HG02610 (cell line): ENCODE data around the gene ST6GALNAC2.
"Not testable (repeated sequence)": the region's sequence is repeated elsewhere in the genome, so short reads cannot be mapped to it uniquely, and the experiment has no call there.

Experiments
- ATAC-seq: cut with Tn5 transposase; IDR thresholded peaks from one replicate; pipeline ENCODE4 v1.9.1; 2021; ENCODE audit warnings: mild to moderate bottlenecking, moderate library complexity; ENCODE audit not compliant: unreplicated experiment

Gene ST6GALNAC2

DNA sequence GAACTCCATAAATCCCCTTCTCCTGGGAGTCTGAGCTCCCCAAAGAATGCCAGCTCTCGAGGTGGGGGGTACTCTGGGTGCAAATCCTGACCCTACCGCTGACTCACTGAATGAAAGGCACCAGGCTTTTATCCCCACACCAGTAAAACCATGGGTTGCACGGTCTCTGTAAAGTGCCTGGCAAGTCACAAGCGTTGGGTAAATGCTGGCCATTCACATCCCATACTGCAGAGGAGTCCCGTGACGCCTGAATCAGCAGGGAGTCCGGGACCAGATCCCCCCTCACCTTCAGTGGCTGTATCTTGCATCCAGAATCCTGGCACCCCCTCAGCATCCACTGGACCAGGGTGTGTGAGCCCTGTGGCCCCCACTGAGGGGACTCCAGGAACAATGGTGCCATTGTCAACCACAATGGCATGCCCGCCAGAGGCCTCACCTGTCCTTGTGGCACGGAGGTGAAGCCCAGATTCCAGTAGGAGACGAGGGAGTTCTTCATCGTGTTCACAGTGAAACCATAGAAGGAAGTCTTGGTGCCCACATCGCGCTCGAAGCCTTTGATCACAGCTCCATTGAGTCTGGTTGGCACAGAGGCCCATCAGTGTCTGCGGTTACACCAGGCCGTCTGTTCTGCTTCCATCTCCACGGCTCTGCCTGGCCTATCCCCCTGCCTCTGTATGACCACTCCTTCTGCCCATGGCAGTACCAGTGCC lies 13.3 kb downstream of the ST6GALNAC2 start:
- ATAC-seq: no peak

DNA sequence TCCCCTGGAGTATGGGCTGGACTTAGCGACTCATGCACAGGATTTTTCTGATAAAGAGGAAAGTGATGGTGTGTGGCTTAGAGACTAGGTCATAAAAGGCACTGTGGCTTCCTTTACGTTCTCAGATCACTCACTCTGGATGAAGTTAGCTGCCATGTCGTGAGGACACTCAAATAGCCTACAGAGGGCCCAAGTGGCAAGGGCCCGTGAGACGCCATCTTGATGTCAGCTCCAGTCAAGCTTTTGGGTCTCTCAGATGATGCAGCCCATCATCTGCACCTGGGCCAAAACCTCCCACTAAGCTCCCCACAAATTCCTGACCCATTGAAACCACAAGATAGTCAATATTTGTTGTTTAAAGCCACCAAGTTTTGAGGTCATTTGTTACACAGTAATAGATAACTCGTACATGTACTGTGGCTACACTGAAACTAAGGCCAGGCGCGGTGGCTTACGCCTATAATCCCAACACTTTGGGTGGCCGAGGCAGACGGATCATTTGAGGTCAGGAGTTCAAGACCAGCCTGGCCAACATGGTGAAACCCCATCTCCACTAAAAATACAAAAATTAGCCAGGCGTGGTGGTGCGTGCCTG lies 14.7 kb downstream of the ST6GALNAC2 start:
- no peak for ATAC-seq

DNA sequence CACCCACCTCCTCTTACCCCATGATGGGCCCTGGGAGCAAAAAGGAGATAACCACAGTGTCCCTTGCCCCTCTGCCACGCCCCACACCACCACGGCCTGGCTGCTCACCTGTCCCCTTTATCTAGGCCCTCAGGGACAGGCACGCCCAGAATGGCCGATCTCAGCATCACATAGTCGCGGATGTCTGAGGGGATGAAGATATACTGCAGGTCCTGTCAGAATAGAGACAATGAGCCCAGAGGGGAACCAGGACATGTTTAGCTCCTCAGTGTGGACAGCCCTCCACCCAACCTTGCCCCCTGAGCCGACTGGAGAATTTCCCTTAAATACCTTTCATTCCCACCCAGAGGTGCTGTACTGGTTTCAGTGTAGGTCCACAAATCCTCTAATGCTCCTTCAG lies 15.2 kb downstream of the ST6GALNAC2 start:
- no peak for ATAC-seq

DNA sequence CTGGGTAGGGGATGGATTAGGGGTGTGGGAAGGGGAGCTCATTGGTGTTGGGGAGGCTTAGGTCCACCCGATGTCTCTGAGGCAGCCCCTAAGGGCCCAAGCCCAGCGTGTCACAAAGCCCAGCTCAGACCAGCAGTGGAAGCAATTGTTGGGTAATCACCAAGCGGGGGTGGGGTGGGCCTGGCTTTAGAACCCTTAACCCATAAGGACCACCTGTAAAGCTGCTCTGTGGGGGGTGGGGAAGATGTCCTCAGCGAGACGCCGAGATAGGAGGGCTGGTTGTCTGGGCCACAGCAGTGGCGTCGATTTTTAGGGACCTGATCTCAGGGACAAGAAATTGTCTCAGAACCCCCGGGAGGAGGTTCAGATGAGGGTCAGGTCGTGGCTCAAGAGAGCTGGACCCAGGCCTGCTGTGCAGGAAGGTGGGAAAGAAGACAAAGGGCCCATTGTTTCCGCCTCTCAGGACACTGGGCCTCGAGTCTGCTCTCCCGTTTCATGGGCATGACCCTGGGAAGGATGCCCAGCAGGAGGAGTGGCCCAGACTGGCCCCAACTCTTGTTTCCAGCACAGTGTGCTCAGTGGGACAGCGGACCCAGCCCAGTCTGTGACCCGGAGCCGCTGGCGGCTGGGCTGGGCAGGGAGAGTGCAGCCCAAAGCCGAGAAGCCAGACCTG lies 15.9 kb downstream of the ST6GALNAC2 start:
- no peak for ATAC-seq

DNA sequence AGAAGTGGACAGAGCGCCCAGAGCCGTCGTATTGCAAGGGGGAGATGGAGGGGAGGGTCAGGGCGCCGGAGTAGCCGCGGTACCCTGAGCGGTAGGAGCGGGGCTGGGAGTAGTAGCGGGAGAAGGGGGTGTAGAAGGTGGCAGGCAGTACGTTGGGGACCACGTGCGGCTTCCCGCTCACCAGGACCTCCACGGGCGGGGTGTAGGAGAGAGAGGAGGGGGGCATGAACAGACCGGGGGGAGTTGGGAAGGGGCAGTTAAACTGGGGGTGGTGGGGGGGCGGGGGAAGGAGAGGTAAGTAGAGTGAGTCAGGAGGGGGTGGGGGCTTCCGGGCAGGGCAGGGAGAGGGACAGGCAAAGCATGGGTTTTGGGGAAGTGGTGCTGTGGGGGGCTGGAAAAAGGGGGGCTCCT lies 16.8 kb downstream of the ST6GALNAC2 start:
- no peak for ATAC-seq

DNA sequence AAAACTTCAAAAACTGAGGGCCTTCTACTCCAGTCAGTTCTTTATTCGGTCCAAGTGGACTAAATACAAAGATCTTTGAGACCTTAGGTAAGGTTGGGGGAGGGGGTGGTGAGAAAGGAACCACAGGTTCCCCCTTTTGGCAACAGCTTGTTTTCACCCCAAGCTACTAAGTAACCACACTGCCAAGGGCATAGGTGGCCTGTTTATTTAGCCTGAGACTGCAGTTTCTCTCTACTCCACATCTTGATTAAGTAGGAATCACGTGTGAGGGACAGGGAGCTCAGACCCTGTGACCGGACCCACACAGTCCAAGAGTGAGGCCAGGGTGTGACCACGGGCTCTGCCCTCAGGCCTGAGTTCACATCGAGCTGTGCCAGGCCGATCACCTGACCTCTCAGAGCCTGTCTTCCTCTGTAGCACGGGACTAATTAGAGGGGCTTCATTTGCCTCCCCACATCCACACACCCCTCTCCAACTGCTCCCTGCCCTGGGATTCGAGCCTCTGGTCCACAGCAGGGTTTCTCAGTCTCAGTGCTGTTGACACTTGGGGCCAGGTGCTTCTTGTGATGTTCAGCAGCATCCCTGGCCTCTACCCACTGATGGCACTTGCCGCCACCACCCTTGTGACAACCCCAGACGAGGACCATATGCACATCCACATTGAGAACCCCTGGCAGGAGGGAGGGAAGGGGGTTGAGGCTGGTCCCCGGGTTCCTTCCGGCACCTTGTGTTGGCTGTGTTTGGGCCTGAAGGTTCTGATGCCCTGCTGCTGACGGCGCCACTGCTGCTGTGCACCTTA lies 17.8 kb downstream of the ST6GALNAC2 start:
- no peak for ATAC-seq

DNA sequence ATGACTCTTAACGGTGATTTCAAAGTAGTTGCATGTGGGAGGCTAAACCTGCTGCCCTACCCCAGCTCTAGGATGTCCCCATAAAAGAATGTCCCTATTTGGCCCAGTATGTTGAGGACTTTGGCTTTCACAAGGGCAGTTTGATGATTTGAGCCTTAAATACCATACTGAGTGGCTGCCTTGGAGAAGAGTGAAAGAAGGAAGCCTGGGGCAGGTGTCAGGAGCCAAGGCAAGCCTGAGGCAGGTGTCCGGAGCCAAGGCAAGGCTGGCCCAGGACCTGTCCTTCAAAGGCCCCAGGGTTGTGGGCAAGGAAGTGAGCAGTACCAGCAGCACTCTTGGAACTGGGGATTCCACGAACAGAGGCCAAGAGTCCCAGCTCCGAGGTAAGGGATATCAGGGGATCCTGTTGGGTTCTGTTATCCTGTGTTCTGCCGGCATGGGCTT lies 18.6 kb downstream of the ST6GALNAC2 start:
- no peak for ATAC-seq

DNA sequence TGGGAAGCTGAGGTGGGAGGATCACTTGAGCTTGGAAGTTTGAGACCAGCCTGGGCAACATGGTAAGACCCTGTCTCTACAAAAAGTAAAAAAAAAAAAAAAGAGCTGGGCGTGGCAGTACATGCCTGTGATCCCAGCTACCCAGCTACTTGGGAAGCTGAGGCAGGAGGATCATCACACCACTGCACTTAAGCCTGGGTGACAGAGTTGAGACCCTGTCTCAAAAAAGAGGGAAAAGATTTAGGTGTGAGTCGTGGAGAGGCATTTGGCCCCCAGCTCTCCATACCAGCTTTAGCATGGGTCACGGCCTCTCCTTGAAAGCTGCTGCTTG lies 19.1 kb downstream of the ST6GALNAC2 start:
- no peak for ATAC-seq

DNA sequence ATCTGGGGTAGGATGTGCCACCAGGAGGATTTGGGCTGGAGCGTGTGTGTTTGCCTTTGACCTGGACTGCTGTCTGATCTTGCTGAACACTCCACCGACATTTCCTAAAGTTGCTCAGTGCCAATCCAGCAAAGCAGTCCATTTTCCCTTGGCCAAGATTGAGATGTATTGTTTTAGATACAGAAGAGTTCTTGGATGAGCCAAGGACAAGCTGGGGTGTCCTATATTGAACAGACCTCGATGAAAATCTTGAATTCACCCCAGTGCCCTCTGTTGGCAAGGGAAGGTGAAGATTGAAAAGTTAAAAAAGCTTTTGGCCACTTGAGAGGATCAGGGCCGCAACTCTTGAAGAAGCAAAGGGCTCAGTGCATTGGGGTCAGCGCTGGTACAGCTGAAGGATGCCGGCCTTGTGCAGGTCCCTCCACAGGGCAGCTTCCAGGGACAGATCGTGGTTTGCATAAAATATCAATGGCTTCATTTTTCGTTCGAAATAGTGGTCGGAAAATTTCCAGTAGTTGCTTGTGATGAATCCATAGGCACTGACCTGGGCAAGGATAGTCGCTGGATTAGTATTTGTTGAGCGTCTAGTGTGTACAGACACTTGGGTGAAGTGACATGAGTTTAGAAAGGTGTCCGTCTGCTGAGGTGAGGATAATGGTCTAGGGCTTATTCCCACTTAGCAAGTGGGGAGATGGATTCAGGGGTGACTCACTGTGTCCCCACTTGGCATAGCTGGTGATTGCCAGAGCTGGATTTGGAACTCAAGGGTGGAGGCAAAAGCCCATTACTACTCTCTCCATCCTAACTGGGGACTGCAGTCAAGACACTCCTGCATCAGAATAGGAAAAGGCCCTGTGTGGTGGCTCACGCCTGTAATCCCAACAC lies 19.7 kb downstream of the ST6GALNAC2 start:
- ATAC-seq: no peak

DNA sequence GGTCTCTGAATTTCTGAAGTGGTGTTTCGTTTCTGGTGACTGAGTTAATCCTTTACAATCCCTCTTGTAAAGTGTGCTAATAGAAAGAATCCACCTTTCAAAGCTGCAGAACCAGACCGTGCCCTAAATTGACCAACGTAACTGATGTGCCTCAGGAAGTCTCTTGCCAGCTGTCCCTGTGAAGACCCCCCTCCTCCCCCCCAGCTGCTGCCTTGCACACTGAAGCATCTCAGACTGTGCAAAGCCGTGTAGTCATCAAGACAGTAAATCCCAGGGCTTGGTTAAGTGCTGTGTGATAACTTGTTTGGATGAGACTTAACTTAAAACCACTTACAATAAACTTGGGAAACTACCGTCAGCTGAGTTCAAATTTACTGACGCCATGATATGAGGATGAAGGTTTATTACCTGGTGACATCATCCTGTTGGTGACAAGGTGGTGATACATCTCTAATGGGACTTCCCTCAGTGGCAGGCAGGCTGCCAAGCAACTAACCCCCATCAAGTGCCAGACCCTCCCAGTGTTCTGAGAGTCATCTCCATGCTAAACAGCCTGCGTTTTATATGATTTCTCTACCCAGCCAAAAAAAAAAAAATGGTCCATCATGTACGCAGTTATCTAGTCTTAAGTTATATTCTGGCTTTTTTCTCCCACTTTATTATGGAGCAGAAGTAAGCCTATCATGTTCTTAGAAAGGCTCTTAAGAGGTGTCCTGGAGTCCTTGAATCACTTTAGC lies 20.5 kb downstream of the ST6GALNAC2 start:
- not testable (repeated sequence) for ATAC-seq

DNA sequence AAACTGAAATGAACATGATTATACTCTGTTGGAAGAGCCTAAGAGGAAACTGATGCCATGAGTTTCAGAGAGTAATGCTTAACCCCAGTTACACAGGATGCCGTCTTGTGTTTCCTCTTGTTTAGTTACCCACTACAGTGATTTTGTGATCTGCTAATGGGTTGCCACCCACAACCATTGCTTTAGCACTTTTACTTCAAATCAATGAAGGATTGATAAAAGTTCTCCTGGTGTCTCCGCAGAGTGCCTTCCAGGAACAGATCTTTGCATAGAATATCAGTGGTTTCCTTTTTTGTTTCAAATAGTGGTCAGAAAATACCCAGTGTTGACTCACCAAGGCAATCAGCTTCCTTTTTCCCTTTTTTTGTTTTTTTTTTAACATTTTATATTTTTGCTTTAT lies 22.3 kb downstream of the ST6GALNAC2 start:
- not testable (repeated sequence) for ATAC-seq

DNA sequence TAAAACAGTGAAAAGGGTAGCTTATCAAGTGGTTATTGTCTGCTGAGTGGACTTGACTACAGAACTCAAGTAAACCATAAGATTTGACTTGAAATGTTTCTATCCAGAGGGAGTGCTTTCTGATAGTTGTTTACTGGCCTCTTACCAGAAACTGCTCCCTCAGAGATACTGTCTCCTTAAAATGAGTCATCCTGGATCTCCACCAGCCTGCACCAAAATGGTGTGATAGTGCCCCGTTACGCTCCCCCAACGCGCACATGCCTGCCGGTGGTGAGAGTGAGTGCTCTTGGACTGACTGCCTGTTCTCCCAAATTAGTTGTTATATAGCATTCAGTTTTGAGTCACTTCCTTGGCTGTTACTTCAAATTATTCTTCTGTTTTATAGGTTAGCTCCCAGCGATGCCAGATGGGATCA lies 22.9 kb downstream of the ST6GALNAC2 start:
- ATAC-seq: no peak

DNA sequence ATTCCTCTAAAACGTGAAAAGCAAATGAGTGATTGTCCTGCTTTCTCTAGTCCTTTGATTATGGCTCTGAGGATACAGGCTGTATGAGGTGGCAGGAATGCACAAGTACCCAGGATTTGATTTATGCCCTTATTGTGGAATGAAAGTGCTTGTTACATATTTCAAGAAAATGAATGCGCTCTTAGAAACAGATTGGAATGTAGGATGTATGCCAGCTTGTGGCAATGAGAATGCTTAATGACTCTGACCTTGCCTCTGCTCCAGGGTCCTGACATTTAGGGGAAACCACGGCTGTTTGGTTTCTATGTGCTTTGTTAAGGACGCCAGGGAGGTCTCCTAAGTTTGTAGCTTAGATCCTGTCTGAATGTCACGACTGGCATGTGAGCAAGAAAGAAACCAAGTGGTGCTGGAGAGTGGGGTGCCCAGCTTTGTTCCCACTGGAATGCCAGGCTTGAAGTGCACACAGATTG lies 23.8 kb downstream of the ST6GALNAC2 start:
- no peak for ATAC-seq

DNA sequence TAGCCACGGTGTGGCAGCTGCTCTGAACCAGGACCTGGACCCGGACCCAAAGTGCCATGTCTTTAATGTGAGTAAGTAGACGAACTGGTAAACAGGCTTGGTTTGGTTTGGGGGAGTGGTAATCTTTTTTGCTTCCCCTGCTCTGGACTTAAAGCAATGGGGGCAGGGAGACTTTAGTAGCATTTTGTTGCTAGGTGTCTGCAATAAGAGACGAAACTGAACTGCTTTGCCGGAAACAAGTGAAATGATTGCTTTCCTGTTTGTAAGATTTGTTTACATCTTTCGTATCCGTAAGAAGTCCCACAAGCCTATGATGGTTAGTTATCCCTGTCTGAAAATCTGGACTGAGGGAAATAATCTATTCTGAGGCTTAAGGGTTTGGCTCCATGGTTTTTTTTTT lies 24.3 kb downstream of the ST6GALNAC2 start:
- ATAC-seq: no peak

DNA sequence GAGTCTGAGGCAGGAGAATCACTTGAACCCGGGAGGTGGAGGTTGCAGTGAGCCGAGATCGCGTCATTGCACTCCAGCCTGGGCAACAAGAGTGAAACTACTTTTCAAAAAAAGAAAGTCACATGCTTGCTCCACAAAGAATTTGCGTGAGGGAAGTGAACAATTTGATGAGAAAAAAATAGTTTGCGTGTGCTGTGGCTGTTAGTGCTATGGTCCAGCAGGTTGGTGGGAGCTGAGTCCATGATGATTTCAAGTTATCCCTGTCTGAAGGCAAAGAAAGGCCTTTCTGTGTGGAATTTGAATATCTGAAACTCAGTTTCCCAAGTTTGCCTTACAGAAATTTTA lies 24.8 kb downstream of the ST6GALNAC2 start:
- ATAC-seq: no peak

DNA sequence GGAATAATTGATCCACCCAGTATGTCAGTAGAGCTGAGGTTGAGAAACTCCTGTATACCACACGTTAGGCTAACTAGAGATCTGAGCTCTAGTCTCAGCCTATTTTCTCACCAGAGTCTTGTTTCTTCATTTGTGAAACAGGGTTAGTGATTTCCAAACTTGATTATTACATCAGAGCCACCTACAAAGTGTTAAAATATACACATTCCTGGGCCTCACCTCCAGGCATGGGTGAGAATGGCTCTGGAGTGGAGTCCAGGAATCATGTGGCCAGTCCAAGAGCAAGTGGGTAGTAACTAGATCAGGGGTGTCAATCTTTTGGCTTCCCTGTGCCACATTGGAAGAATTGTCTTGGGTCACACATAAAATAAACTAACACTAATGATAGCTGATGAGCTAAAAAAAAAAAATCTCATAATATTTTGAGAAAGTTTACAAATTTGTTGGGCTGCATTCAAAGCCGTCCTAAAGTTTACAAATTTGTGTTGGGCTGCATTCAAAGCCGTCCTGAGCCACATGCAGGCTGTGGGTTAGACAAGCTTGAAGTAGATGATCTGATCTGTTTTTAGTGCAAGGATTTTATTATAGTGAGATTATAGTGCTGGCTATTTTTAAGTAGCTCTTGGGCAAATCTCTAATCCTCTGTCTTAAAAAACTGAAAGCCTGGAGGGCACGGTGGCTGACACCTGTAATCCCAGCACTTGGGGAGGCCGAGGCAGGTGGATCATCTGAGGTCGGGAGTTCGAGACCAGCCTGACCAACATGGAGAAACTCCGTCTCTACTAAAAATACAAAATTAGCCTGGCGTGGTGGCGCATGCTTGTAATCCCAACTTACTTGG lies 25.4 kb downstream of the ST6GALNAC2 start:
- ATAC-seq: no peak

DNA sequence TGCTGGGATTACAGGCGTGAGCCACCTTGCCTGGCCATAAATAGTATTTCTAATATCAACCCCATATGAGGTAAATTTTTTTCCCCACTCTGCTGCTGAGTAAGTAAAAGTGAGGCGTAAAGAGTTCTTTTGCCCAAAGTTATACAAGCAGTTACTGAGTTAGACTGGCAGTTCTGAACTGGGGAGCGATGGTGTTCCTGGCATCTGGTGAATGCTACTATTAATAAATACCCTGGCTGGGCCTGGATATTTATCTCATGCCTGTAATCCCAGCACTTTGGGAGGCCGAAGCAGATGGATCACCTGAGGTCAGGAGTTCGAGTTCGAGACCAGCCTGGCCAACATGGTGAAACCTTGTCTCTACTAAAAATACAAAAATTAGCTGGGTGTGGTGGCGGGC lies 26.2 kb downstream of the ST6GALNAC2 start:
- ATAC-seq: not testable (repeated sequence)

DNA sequence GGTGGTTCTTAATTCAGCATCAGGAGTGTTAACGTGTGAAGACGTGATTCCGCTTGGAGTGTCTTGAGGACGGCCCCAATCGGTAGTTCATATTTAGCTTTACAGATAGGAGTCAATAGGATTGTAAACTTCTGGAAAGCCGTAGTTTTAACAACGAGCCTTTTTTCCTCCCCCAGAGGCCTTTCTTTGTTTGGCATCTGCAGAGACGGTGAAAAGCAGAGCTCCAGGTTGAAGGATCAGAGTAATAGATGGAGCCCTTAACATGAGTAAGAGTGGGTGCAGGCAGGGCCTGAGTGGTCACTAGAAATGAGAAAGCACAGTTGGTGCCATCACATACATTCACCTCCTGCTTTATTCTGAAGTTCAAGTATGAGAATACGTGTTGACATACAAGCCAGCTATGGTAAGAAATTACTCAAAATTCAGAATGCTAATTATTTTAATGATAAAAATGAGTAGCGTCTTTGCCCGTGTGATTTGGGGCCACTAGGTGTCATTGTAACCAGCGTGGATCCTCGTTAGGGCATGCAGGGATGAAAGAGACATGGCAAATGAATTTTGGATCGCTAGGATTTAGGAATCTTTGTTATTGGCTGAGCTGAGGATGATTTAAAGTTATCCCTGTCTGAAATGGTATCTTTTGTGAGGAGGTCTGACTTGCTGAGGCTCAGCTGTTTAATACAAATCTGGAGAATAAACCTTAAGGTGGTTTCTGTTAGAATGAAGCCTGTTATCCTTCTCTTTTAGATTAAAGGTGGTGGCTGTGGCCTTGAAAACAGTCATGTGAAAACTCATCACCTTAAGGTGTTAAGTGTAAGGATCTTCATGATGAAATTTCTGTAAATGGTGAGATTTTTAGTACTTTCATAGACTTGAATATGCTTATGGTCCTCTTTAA lies 27.2 kb downstream of the ST6GALNAC2 start:
- no peak for ATAC-seq
